ENCODE measurements around the gene AGBL1.
"Not testable (repeated sequence)": the region's sequence is repeated elsewhere in the genome, so short reads cannot be mapped to it uniquely, and the experiment has no call there.

Gene AGBL1

GRCh38 chr15:86087808-86088207 is 8.1 kb downstream of the AGBL1 start:
- no peak for DNase-seq

GRCh38 chr15:86089422-86089821 is 9.8 kb downstream of the AGBL1 start:
- no peak for DNase-seq

- no peak for DNase-seq
These were observed 22.1 kb downstream of the AGBL1 start for GRCh38 chr15:86101818-86102217.

- no peak for DNase-seq
These were observed 24.2 kb downstream of the AGBL1 start for GRCh38 chr15:86103825-86104224.

GRCh38 chr15:86106306-86106705 is 26.6 kb downstream of the AGBL1 start:
- DNase-seq = no peak

GRCh38 chr15:86115145-86115801 is 35.6 kb downstream of the AGBL1 start:
- DNase-seq = no peak

- DNase-seq = no peak
These were observed 42.0 kb downstream of the AGBL1 start for GRCh38 chr15:86121568-86122225.

- DNase-seq = not testable (repeated sequence)
These were observed 43.2 kb downstream of the AGBL1 start for GRCh38 chr15:86122691-86123391.

- DNase-seq = no peak
These were observed 46.1 kb downstream of the AGBL1 start for GRCh38 chr15:86125775-86126174.

- DNase-seq = no peak
These were observed 47.9 kb downstream of the AGBL1 start for GRCh38 chr15:86127547-86127946.

GRCh38 chr15:86135041-86135440 is 55.4 kb downstream of the AGBL1 start:
- DNase-seq = no peak

GRCh38 chr15:86136861-86137260 is 57.2 kb downstream of the AGBL1 start:
- no peak for DNase-seq

GRCh38 chr15:86138798-86139197 is 59.1 kb downstream of the AGBL1 start:
- DNase-seq = no peak

GRCh38 chr15:86139828-86140227 is 60.2 kb downstream of the AGBL1 start:
- DNase-seq = no peak

- no peak for DNase-seq
These were observed 75.0 kb downstream of the AGBL1 start for GRCh38 chr15:86154705-86155104.

GRCh38 chr15:86155551-86155950 is 75.9 kb downstream of the AGBL1 start:
- DNase-seq = no peak

GRCh38 chr15:86157606-86158293 is 78.1 kb downstream of the AGBL1 start:
- no peak for DNase-seq

GRCh38 chr15:86159468-86159867 is 79.8 kb downstream of the AGBL1 start:
- no peak for DNase-seq

- no peak for DNase-seq
These were observed 81.6 kb downstream of the AGBL1 start for GRCh38 chr15:86161250-86161649.

- peak; percentile 69 to 74 for DNase-seq
These were observed 82.5 kb downstream of the AGBL1 start for GRCh38 chr15:86162172-86162591.

GRCh38 chr15:86162641-86163040 is 83.0 kb downstream of the AGBL1 start:
- DNase-seq = no peak

GRCh38 chr15:86163816-86164215 is 84.1 kb downstream of the AGBL1 start:
- no peak for DNase-seq

GRCh38 chr15:86164232-86164898 is 84.7 kb downstream of the AGBL1 start:
- no peak for DNase-seq
